ENCODE results near the gene CTCFL. TPM values are rescaled to one million over a fixed set of nuclear protein-coding genes. Genes with fewer than 3 reads are reported as not detected.
"Not testable (repeated sequence)": the region's sequence is repeated elsewhere in the genome, so short reads cannot be mapped to it uniquely, and the experiment has no call there.

Gene CTCFL
- total and polyA plus RNA-seq, 4 donors: not detected

DNA sequence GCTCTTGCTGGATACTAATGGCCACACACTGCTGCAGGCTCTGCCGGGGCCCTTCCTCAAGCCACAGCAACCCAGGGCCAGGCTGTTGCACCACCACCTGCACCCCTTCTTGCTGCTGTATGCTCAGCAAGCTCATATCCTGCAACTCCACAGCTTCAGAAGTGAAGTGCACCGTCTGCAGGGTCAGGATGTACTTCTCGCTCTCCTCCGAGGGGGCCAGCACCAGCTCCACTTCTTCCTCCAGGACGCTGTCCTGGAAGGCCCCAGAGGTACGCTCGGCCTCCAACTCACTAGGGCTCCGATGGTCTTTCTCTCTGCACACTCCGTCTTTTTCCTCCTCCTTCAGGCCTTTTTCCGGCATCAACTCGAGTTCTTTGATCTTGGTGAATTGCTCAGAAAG lies 1.2 kb downstream of the CTCFL start:
- intact Hi-C loops (cut with DNase I): no loop called here
- Histone ChIP-seq H3K36me3 (ENCODE audit: control insufficient read depth in 1 of 2, insufficient read depth in 2 of 2, low read length in 1 of 2) (no peaks in the 10 kb centered on the region), H3K4me3 (ENCODE audit: low read length in 2 of 2) (no peak overlapping the region), H3K4me1 (ENCODE audit: control insufficient read depth in 1 of 2, insufficient read depth in 2 of 2, low read length in 2 of 2) (no peaks in the 10 kb centered on the region), H3K27ac (ENCODE audit: low read depth in 1 of 2, low read length in 2 of 2) (no peak overlapping the region), H3K27me3 (ENCODE audit: control insufficient read depth in 1 of 2, insufficient read depth in 2 of 2, low read length in 1 of 2) (no peaks in the 10 kb centered on the region), H3K9me3 (ENCODE audit: control insufficient read depth, low read length) (no peaks in the 10 kb centered on the region)
- DNase-seq (no peak), ATAC-seq (ENCODE audit: low FRiP score) (no peak)
- WGBS, 2 donors: 89 to 93% methylated on average over 11 of the region's 11 CpGs

DNA sequence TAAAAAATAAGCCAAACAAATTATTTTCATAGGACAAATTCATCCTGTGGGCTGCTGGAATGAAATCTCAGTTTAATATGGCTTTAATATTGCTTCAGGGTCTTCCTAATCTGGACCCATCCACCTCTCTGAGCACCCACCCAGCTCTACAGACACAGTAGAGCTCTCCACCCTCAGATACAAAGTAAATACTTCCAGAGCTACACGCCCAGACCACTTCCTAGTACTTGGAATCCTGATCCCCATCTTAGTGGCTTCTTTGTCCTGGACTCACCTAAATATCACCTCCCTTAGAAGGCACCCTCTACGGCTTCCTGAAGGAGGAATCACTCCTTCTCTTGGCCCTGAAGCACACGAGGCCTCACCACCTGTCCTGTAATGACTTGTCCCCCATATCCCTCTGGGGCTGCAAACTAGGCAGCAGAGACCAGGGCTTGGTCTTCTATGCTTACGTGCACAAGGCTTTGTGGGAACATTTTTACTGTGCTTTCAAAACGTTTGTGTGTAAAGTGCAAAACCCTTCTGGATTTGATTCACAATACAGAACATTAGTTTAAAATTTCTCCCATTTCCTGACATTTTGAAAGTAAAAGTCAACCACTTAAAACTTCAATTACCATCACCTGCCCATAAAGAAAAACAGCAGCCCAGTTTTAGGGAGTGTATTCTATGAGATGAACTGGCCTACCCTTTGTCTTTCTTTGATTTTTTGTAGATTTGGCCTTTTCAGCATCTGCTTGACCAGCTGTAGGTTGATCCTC lies 2.4 kb downstream of the CTCFL start:
- Histone ChIP-seq H3K27me3 (ENCODE audit: control insufficient read depth in 1 of 2, insufficient read depth in 2 of 2, low read length in 1 of 2) (no peaks in the 10 kb centered on the region), H3K4me1 (ENCODE audit: control insufficient read depth in 1 of 2, insufficient read depth in 2 of 2, low read length in 2 of 2) (no peaks in the 10 kb centered on the region), H3K4me3 (ENCODE audit: low read length in 2 of 2) (no peak overlapping the region), H3K36me3 (ENCODE audit: control insufficient read depth in 1 of 2, insufficient read depth in 2 of 2, low read length in 1 of 2) (no peaks in the 10 kb centered on the region), H3K9me3 (ENCODE audit: control insufficient read depth, low read length) (no peaks in the 10 kb centered on the region), H3K27ac (ENCODE audit: low read depth in 1 of 2, low read length in 2 of 2) (no peak overlapping the region)
- ATAC-seq (ENCODE audit: low FRiP score): no peak
- intact Hi-C loops (cut with DNase I): no loop called here
- DNase-seq: no peak
- 68 to 70% methylated on average over 5 of the region's 5 CpGs for WGBS, 2 donors

DNA sequence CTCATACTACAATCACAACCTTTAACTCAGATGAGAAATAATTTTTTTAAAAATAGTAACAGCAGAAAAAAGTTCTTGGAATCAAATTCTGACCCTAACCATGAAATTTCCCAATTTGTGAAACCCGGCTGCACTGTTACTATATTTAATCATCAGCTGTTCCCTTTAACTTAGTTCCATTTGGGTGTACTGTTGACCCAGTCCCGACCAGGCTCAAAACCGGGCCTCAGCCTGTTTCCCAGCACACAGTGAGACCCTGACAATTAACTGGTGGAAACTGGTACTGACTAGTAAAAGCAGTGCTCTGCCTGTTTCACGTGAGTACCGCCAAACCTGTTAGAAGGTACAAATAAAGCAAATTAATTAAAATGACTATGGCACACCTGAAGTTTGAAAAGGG lies 7.0 kb downstream of the CTCFL start:
- WGBS, 2 donors: 75 to 79% methylated on average over 5 of the region's 5 CpGs
- Histone ChIP-seq H3K4me1 (ENCODE audit: control insufficient read depth in 1 of 2, insufficient read depth in 2 of 2, low read length in 2 of 2) (no peaks in the 10 kb centered on the region), H3K4me3 (ENCODE audit: low read length in 2 of 2) (no peak overlapping the region), H3K9me3 (ENCODE audit: control insufficient read depth, low read length) (no peaks in the 10 kb centered on the region), H3K36me3 (ENCODE audit: control insufficient read depth in 1 of 2, insufficient read depth in 2 of 2, low read length in 1 of 2) (no peaks in the 10 kb centered on the region), H3K27me3 (ENCODE audit: control insufficient read depth in 1 of 2, insufficient read depth in 2 of 2, low read length in 1 of 2) (no peaks in the 10 kb centered on the region), H3K27ac (ENCODE audit: low read depth in 1 of 2, low read length in 2 of 2) (no peak overlapping the region)
- ATAC-seq (ENCODE audit: low FRiP score) (no peak), DNase-seq (no peak)
- intact Hi-C loops (cut with DNase I): no loop called here

DNA sequence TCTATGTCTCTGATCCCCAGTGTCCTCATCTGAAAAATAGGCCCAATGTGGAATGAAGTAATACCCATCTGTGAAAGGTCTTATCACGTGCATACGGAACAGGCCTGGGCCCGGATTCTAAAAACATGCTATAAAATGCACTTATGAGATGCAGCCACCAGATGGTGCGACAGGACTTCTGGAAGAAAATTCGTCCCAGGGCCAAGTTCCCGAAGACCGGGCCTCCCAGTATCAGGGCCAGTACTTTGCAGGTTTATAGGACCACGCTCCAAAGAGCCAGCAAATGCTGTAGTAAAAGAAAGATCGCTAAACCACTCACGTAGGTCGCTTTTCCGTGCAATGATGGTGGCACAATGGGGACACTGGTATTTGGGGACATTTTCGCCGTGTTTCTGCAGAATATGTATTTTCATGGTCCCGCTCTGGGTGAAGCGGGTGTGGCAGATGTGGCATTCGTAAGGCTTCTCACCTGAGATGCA lies 10.6 kb downstream of the CTCFL start:
- intact Hi-C loops (cut with DNase I): loop anchor here (1.0 to 2.0 kb wide), 4 partner anchors 80 to 696 kb away; no protein-coding TSS in a partner anchor
- ATAC-seq (ENCODE audit: low FRiP score) (peak; percentile 86), DNase-seq (peak; percentile 74 to 86)

DNA sequence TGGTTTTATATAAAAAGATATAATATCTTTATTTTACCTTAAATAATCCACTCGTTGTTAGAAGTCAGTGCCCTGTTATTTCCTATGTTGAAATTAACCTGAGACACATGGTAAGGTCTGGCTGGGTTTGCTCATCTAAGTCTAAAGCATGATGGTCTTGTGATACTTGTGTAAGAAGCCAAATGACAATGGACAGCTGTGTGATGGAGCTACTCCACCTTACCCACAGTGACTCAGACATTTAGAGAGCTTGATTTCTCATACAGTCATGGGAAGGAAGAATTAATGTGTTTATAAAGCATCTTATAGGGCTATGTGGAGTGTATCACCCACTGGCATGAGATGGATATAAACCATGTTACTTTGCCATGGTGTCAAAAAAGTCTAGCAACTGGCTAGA lies 11.7 kb downstream of the CTCFL start:
- DNase-seq (no peak), ATAC-seq (ENCODE audit: low FRiP score) (no peak)
- Histone ChIP-seq H3K27ac (ENCODE audit: low read depth in 1 of 2, low read length in 2 of 2) (no peak overlapping the region), H3K36me3 (ENCODE audit: control insufficient read depth in 1 of 2, insufficient read depth in 2 of 2, low read length in 1 of 2) (no peaks in the 10 kb centered on the region), H3K4me3 (ENCODE audit: low read length in 2 of 2) (no peak overlapping the region), H3K4me1 (ENCODE audit: control insufficient read depth in 1 of 2, insufficient read depth in 2 of 2, low read length in 2 of 2) (no peaks in the 10 kb centered on the region), H3K9me3 (ENCODE audit: control insufficient read depth, low read length) (no peaks in the 10 kb centered on the region), H3K27me3 (ENCODE audit: control insufficient read depth in 1 of 2, insufficient read depth in 2 of 2, low read length in 1 of 2) (no peaks in the 10 kb centered on the region)
- 86 to 87% methylated on average over 1 of the region's 1 CpG for WGBS, 2 donors
- intact Hi-C loops (cut with DNase I): no loop called here

More for the DNA sequence above, 10.6 kb downstream of the CTCFL start:
- Histone ChIP-seq H3K27ac (ENCODE audit: low read depth in 1 of 2, low read length in 2 of 2) (no peak overlapping the region), H3K9me3 (ENCODE audit: control insufficient read depth, low read length) (no peaks in the 10 kb centered on the region), H3K4me1 (ENCODE audit: control insufficient read depth in 1 of 2, insufficient read depth in 2 of 2, low read length in 2 of 2) (no peaks in the 10 kb centered on the region), H3K36me3 (ENCODE audit: control insufficient read depth in 1 of 2, insufficient read depth in 2 of 2, low read length in 1 of 2) (no peaks in the 10 kb centered on the region), H3K27me3 (ENCODE audit: control insufficient read depth in 1 of 2, insufficient read depth in 2 of 2, low read length in 1 of 2) (no peaks in the 10 kb centered on the region), H3K4me3 (ENCODE audit: low read length in 2 of 2) (no peak overlapping the region)
- WGBS, 2 donors: 29 to 31% methylated on average over 17 of the region's 17 CpGs

DNA sequence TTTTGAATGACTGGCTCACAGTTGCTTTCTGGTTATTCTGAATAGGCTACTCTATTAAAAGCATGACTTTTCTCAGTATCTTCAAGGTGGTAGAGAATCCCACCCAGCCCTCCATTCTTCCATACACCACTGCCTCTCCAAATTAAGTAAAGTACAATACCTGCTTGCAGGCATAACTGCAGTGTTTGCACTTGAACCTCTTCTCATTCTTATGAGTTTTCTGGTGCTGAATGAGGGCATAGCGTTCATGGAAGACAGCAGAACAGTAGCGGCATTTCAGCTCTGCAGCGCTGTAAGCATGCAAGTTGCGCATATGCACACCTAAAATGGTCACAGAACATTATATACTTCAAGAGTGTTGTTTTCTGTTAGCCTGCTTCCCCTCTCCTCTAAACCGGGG lies 12.5 kb downstream of the CTCFL start:
- no peaks in the 10 kb centered on the region for H3K4me1 ChIP-seq (ENCODE audit: control insufficient read depth in 1 of 2, insufficient read depth in 2 of 2, low read length in 2 of 2)
- 91 to 93% methylated on average over 5 of the region's 5 CpGs for WGBS, 2 donors
- intact Hi-C loops (cut with DNase I): no loop called here
- no peaks in the 10 kb centered on the region for H3K27me3 ChIP-seq (ENCODE audit: control insufficient read depth in 1 of 2, insufficient read depth in 2 of 2, low read length in 1 of 2)
- H3K4me3 ChIP-seq (ENCODE audit: low read length in 2 of 2): no peak overlapping the region
- H3K36me3 ChIP-seq (ENCODE audit: control insufficient read depth in 1 of 2, insufficient read depth in 2 of 2, low read length in 1 of 2): no peaks in the 10 kb centered on the region
- no peaks in the 10 kb centered on the region for H3K9me3 ChIP-seq (ENCODE audit: control insufficient read depth, low read length)
- no peak for DNase-seq
- no peak for ATAC-seq (ENCODE audit: low FRiP score)
- no peak overlapping the region for H3K27ac ChIP-seq (ENCODE audit: low read depth in 1 of 2, low read length in 2 of 2)

DNA sequence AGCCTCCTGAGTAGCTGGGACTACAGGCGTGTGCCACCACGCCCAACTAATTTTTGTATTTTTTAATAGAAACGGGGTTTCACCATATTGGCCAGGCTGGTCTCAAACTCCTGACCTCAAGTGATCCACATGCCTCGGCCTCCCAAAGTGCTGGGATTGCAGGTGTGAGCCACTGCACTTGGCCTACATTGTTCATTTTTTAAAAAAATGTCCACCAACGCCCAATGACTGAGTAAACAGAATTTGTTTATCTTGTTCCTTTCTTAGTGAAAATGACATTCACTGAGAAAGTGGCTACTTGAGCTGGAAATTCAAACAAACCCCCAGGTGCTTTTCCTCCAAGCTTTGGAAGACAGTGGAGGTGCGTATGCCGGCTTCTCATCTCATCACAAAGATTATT lies 13.2 kb downstream of the CTCFL start:
- intact Hi-C loops (cut with DNase I); ATAC-seq (ENCODE audit: low FRiP score): not testable (repeated sequence)

DNA sequence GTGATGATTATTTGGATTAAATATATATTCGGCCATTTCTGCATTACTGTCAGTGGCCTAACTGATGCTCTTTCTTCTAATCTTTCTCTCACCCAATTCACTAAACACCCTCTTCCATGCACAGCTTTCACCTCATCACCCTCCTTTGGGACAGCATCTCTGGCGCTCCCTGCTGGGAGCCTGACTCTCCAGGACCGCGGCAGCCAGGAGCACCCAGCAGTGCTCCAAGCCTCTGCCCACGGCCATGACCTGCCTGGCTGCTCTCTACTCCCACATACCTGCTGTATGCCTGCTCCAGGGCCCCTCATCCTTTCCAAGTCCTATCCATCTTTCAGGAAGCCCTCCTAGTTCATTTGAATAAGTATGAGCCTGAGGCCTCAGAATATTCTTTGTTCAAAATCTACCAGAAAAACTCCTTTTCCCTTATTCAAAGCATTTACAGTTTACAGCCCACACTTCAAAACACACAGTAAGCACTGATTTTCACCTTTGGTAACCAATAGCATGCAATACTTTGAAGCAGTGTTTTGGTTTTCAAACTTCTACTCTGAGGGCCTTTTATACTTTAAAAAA lies 15.2 kb downstream of the CTCFL start:
- ATAC-seq (ENCODE audit: low FRiP score) (no peak), DNase-seq (no peak)
- H3K27ac ChIP-seq (ENCODE audit: low read depth in 1 of 2, low read length in 2 of 2): no peak overlapping the region
- H3K4me1 ChIP-seq (ENCODE audit: control insufficient read depth in 1 of 2, insufficient read depth in 2 of 2, low read length in 2 of 2): no peaks in the 10 kb centered on the region
- intact Hi-C loops (cut with DNase I): no loop called here
- H3K4me3 ChIP-seq (ENCODE audit: low read length in 2 of 2): no peak overlapping the region
- H3K27me3 ChIP-seq (ENCODE audit: control insufficient read depth in 1 of 2, insufficient read depth in 2 of 2, low read length in 1 of 2): no peaks in the 10 kb centered on the region
- 50 to 64% methylated on average over 5 of the region's 5 CpGs for WGBS, 2 donors
- no peaks in the 10 kb centered on the region for H3K9me3 ChIP-seq (ENCODE audit: control insufficient read depth, low read length)
- H3K36me3 ChIP-seq (ENCODE audit: control insufficient read depth in 1 of 2, insufficient read depth in 2 of 2, low read length in 1 of 2): no peaks in the 10 kb centered on the region

More for the DNA sequence above, 13.2 kb downstream of the CTCFL start:
- not testable (repeated sequence) for H3K27me3 ChIP-seq (ENCODE audit: control insufficient read depth in 1 of 2, insufficient read depth in 2 of 2, low read length in 1 of 2); H3K9me3 ChIP-seq (ENCODE audit: control insufficient read depth, low read length); DNase-seq; H3K36me3 ChIP-seq (ENCODE audit: control insufficient read depth in 1 of 2, insufficient read depth in 2 of 2, low read length in 1 of 2); H3K4me1 ChIP-seq (ENCODE audit: control insufficient read depth in 1 of 2, insufficient read depth in 2 of 2, low read length in 2 of 2); H3K4me3 ChIP-seq (ENCODE audit: low read length in 2 of 2); H3K27ac ChIP-seq (ENCODE audit: low read depth in 1 of 2, low read length in 2 of 2)
- WGBS, 2 donors: 87 to 88% methylated on average over 6 to 7 of the region's 7 CpGs

DNA sequence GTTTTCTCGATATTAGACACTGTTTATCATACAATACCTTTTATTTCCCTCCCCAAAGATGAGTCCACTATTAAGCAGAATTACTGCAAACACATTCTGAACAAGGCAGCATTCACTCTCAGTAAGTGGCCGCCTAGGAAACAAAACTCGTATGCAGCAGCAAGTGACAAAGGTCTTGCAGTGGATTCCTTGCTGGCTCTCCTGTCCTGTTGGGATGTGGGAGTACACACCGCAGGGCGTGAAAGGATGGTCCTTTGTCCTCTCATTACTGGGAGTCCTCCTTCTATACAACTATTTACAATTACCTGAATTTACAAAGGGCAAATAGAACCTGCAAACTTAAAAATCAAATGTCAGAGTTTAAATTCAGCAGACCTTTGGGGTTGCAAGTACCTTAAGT lies 16.1 kb downstream of the CTCFL start:
- ATAC-seq (ENCODE audit: low FRiP score) (no peak), DNase-seq (no peak)
- H3K36me3 ChIP-seq (ENCODE audit: control insufficient read depth in 1 of 2, insufficient read depth in 2 of 2, low read length in 1 of 2): no peaks in the 10 kb centered on the region
- H3K4me3 ChIP-seq (ENCODE audit: low read length in 2 of 2): no peak overlapping the region
- no peaks in the 10 kb centered on the region for H3K27me3 ChIP-seq (ENCODE audit: control insufficient read depth in 1 of 2, insufficient read depth in 2 of 2, low read length in 1 of 2)
- H3K27ac ChIP-seq (ENCODE audit: low read depth in 1 of 2, low read length in 2 of 2): no peak overlapping the region
- intact Hi-C loops (cut with DNase I): no loop called here
- 87 to 89% methylated on average over 5 of the region's 5 CpGs for WGBS, 2 donors
- H3K4me1 ChIP-seq (ENCODE audit: control insufficient read depth in 1 of 2, insufficient read depth in 2 of 2, low read length in 2 of 2): no peaks in the 10 kb centered on the region
- no peaks in the 10 kb centered on the region for H3K9me3 ChIP-seq (ENCODE audit: control insufficient read depth, low read length)
